M059J (cell line): Measurements from ENCODE around the gene TNS2. TPM values are rescaled to one million over a fixed set of nuclear protein-coding genes. Genes with fewer than 3 reads are reported as not detected.
"Not testable (repeated sequence)": the region's sequence is repeated elsewhere in the genome, so short reads cannot be mapped to it uniquely, and the experiment has no call there.

Experiments used
- DNase-seq: peaks from one replicate; pipeline ENCODE4 v3.0.0-alpha.2; 2012; ENCODE audit warnings: low read depth
- total RNA-seq: library from RNA; depleted of rRNA; stranded (reverse); fragments of >200 nt; shearing (Covaris generic); gene quantifications from 2 replicates; pipeline ENCODE4 v1.2.3, GENCODE V29; 2014

Gene TNS2
- total RNA-seq, 1 experiment from 2014 or later: 39.9 TPM

DNA sequence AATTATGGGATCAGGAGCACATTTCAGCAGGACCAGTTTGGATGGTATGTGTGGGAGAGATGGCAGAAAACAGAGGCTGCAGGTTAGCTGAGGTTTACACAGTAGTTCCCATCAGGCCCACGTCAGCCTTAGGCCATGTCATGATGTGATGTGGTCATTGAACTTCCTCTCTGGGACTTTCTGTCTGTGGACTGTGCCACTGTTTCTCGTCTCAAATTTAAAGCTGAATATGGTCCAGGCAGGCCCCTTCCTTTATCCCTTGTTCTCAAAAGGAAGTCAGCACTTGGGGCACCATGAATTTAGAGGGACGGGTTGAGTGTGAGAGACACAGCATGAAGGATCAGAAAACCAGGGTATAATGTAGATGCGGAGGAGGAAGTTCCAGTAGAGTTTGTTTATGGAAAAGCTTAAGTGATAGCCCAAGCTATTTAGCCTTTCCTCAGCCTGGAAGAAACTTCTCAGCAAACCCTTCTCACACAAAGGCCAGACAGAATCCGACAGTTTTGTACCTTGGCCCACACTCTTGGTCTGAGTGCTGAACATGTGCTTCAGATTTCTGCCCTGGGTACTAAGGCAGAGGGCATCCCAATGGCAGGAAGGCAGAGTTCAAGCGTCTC lies 44.0 kb downstream of the TNS2 start:
- DNase-seq: no peak

DNA sequence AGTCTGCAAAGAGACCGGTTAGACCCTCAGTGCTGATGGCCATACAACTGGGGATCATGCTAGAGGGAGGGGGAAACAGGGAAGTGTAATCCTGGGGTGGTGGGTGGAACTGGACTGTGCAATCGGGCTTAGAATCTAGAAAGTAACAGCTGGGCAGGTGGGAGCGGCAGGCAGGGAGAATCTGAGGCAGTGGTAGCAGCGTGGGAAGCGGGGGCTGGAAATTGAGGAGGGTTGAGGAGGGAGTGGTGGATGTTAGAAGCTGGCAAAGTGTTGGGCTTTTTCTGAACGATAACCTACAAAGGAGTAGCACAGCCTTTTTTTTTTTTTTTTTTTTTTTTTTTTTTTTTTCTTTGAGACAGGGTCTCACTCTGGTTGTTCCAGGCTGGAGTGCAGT lies 44.5 kb downstream of the TNS2 start:
- DNase-seq: no peak

DNA sequence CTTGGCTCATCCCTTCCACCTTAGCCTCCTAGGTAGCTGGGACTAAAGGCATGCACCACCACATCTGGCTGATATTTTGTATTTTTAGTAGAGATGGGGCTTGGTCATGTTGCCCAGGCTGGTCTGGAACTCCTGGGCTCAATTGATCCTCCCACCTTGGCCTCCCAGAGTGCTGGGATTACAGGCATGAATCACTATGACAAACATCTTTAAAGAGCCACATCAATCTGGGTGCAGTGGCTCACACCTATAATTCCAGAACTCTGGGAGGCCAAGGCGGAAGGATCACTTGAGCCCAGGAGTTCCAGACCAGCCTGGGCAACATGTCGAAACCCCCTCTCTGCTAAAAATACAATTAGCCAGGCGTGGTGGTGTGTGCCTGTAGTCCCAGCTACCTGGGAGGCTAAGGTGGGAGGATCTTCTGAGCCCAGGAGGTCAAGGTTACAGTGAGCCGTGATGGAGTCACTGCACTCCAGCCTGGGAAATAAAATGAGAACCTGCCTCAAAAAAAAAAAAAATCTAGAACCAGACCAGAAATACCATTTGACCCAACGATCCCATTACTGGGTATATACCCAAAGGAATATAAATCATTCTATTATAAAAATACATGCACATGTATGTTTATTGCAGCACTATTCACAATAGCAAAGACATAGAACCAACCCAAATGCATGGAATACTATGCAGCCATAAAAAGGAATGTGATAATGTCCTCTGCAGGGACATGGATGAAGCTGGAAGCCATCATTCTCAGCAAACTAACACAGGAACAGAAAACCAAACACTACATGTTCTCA lies 45.1 kb downstream of the TNS2 start:
- DNase-seq: peak; percentile 71

GRCh38 chr12:53095596-53095895 lies 45.7 kb downstream of the TNS2 start:
- DNase-seq: not testable (repeated sequence)

GRCh38 chr12:53096089-53096741 lies 46.4 kb downstream of the TNS2 start:
- DNase-seq: peak; percentile 12

GRCh38 chr12:53096759-53097158 lies 46.9 kb downstream of the TNS2 start:
- DNase-seq: no peak

DNA sequence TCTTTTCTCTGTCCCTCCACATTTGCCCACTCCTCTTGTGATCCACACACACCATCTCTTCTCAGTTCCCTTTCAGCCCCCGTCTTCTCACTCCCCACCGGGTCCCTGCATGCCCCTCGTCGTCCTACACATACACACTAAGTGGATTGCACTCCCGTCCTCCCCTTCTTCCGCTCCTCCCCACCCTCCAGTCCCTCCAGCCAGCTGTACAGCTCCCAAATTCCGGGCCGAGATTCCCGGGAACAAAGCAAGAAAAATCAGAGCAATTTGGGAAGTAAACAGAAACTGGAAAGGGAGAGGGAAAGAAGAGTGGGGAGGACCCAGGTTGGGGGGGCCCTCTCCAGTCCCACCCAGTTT lies 47.3 kb downstream of the TNS2 start:
- DNase-seq: peak; percentile 26

- DNase-seq: peak; percentile 67
Observed at GRCh38 chr12:53097564-53098353, 47.9 kb downstream of the TNS2 start, which contains the start of gene IGFBP6. Gene IGFBP6, plus strand, starts transcription at chr12:53097667. Its CDS starts 51 bp downstream, at chr12:53097718.

DNA sequence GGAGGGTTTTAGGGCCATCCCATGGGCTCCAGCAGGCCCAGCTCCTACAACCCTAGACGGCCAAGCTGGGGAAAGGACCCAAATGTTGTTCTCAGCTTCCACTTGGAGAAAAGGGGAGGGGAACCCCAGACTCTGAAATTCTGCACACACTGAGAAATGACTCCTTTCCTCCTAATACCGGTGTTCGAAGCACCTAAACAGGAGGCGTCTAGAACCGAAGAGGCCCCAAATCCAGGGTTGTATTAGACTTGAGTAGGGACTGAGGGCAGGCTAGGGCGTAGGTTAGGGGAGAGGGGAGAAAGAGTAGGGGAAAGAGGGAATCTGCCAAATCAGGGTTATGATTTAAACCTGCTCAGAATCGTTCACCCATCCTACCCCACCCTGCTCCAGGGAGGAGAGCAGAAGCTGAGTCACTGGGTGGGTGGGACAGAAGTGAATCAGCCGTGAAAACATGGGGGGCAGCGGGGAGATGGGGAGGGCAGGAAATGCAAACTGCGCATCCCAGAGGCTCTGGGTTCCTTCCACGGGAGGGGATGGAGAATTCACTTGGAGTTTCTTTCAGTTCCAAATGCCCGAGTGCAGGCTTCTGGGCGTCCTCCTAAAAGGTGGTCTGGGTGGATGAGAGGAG lies 48.6 kb downstream of the TNS2 start:
- DNase-seq: peak; percentile 82

GRCh38 chr12:53099071-53099882 lies 49.4 kb downstream of the TNS2 start:
- DNase-seq: peak; percentile 98

- no peak for DNase-seq
Observed at GRCh38 chr12:53100466-53101151, 50.7 kb downstream of the TNS2 start.

DNA sequence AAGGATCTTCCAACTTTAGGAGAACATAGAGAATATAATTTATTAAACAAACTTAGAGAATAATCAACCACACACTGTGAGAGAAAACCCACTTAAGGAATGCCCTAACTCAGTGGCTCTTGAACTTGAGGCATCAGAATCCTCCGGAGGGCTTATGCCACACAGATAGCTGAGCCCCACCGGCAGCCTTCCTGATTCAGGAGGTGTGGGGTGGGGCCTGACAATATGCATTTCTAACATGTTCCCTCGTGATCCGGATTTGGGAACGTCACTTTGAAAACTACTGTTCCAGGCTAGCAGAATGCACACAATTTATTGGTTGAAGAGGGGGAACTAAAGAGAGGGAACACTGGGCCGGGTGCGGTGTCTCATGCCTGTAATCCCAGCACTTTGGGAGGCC lies 51.4 kb downstream of the TNS2 start:
- no peak for DNase-seq

GRCh38 chr12:53101931-53102781 lies 52.3 kb downstream of the TNS2 start:
- DNase-seq: no peak

GRCh38 chr12:53102883-53103807 lies 53.3 kb downstream of the TNS2 start, which contains the start of gene SOAT2:
Gene SOAT2, plus strand, starts transcription at chr12:53103486. Its CDS starts 92 bp downstream, at chr12:53103578.
- DNase-seq: no peak

DNA sequence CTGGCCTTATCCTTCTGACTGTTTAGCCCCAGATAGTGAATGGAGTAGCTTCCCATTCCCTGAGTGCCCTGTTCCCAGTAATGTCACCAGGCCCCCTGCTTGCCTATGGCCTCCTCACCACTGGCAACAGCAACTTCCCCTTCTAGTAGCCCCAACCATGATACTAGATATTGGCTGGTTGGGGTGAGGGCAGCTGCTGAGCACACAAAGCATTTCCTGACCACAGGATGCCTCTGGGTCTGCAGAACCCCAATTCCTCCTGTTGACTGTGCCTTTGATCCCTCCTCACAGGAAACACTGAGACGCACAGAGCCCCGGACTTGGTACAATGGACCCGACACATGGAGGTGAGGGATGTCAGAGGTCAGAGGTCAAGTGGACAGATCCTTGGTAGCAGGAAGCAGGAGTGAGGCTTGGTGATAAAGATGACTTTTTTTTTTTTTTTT lies 54.0 kb downstream of the TNS2 start:
- no peak for DNase-seq

DNA sequence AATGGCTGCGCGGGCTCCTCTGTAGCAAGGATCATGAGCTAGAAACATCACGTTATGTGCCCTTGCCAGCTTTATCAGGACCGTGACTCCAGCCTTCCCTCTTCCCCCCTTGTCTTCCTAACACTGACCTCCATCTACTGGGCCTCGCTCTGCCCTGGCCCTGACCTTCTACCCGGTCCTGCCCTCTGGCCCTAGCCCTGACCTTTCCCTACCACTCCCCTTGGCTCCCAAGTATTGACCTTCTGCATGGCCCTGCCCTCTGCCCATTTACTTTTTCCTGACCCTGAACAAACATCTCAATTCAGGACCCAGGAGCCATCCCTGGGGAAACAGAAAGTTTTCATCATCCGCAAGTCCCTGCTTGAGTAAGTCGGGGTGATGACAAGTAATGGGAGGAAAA lies 55.4 kb downstream of the TNS2 start:
- no peak for DNase-seq

- DNase-seq: no peak
Observed at GRCh38 chr12:53105712-53106439, 56.0 kb downstream of the TNS2 start.
